HCT116 (cell line): Measurements from ENCODE around the gene CDC42BPA.

Experiments
- EZH2 ChIP-seq: fragments of 200-600 bp; sonication (generic); IDR thresholded peaks from 2 replicates; pipeline ENCODE4 v1.6.1; 2017; ENCODE audit warnings: antibody characterized with exemption, mixed run types
- JUND ChIP-seq: IDR thresholded peaks from 2 replicates; pipeline ENCODE4 v1.6.1; 2012
- TF ChIP-seq, protein P1 (sequence below), 3 experiments: fragments of 200-600 bp in 1 of 3; sonication (generic) in 1 of 3; IDR thresholded peaks in 2 of 3; conservative IDR thresholded peaks in 1 of 3; 2 replicates each; pipeline ENCODE4 v1.5.1; 2012 to 2017; ENCODE audit warnings: low read depth in 2 of 3, low read length in 2 of 3, antibody characterized with exemption in 1 of 3, borderline replicate concordance in 1 of 3, control low read depth in 1 of 3, mild to moderate bottlenecking in 1 of 3, mixed read lengths in 1 of 3, mixed run types in 1 of 3, moderate library complexity in 1 of 3; ENCODE audit not compliant: insufficient read depth in 1 of 3
- TF ChIP-seq, protein P2 (sequence below): IDR thresholded peaks from 2 replicates; pipeline ENCODE4 v1.6.1; 2011; ENCODE audit warnings: mild to moderate bottlenecking, low read length, moderate library complexity; ENCODE audit not compliant: insufficient replicate concordance; ENCODE audit errors: extremely low read depth
- TF ChIP-seq, protein P3 (sequence below): IDR thresholded peaks from 2 replicates; pipeline ENCODE4 v1.6.1; 2012

DNA sequence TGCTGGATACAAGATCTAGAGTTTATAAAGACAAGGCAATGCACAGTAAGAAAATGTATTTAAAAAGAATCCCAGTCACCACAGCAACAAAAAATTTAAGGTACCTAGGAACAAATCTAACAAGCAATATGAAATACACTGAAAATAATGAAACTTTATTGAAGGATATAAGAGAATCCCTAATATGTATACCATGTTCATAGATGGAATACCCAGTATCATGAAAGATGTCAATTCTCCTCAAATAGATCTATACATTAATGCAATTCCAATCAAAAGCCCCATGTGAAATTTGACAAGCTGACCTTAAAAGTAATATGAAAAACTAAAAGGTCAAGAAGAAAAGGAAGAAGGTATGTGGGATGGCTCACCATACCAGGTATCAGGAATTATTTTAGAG is 269.0 kb downstream of the CDC42BPA start:
- TF ChIP-seq EZH2 (no peak), JUND (no peak)
- TF ChIP-seq, protein P1, sequence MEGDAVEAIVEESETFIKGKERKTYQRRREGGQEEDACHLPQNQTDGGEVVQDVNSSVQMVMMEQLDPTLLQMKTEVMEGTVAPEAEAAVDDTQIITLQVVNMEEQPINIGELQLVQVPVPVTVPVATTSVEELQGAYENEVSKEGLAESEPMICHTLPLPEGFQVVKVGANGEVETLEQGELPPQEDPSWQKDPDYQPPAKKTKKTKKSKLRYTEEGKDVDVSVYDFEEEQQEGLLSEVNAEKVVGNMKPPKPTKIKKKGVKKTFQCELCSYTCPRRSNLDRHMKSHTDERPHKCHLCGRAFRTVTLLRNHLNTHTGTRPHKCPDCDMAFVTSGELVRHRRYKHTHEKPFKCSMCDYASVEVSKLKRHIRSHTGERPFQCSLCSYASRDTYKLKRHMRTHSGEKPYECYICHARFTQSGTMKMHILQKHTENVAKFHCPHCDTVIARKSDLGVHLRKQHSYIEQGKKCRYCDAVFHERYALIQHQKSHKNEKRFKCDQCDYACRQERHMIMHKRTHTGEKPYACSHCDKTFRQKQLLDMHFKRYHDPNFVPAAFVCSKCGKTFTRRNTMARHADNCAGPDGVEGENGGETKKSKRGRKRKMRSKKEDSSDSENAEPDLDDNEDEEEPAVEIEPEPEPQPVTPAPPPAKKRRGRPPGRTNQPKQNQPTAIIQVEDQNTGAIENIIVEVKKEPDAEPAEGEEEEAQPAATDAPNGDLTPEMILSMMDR (IDR thresholded peaks at IDR 0.05 in 2 of 3, conservative IDR thresholded peaks at IDR 0.05 in 1 of 3; ENCODE audit: borderline replicate concordance in 1 of 3, insufficient read depth in 1 of 3, low read depth in 2 of 3, low read length in 2 of 3), result no peak
- TF ChIP-seq, protein P2, sequence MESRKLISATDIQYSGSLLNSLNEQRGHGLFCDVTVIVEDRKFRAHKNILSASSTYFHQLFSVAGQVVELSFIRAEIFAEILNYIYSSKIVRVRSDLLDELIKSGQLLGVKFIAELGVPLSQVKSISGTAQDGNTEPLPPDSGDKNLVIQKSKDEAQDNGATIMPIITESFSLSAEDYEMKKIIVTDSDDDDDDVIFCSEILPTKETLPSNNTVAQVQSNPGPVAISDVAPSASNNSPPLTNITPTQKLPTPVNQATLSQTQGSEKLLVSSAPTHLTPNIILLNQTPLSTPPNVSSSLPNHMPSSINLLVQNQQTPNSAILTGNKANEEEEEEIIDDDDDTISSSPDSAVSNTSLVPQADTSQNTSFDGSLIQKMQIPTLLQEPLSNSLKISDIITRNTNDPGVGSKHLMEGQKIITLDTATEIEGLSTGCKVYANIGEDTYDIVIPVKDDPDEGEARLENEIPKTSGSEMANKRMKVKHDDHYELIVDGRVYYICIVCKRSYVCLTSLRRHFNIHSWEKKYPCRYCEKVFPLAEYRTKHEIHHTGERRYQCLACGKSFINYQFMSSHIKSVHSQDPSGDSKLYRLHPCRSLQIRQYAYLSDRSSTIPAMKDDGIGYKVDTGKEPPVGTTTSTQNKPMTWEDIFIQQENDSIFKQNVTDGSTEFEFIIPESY, result no peak
- TF ChIP-seq, protein P3, sequence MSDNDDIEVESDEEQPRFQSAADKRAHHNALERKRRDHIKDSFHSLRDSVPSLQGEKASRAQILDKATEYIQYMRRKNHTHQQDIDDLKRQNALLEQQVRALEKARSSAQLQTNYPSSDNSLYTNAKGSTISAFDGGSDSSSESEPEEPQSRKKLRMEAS, result no peak
